ENCODE results near the gene AKR1C2.

DNA sequence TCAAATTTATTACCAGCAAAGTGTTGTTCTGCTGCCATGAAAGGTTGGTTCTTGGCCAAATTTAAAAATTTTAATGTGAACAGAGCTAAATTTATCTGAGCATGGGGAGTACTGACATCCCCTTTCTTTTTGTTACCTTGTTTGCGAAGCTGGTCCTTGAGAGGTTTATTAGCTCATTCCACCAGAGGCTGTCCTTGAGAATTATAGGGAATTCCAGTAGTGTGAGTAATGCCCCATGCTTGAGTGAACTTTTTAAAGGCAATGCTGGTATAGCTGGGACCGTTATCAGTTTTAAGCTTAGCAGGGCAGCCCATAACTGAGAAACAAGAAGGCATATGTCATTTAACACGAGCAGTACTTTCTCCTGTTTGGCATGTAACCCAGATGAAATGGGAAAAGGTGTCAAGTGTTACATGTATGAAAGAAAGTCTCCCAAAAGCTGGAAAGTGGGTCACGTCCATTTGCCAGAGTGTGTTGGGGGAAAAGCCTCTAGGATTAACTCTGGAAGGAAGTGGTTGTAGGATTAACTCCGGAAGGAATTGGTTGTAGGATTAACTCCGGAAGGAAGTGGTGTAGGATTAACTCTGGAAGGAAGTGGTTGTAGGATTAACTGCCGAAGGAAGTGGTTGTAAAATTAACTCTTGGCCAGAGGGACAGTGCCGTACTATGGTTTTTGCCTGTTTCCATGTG, 37.3 kb upstream of the AKR1C2 start:
- TF ChIP-seq, protein P1, sequence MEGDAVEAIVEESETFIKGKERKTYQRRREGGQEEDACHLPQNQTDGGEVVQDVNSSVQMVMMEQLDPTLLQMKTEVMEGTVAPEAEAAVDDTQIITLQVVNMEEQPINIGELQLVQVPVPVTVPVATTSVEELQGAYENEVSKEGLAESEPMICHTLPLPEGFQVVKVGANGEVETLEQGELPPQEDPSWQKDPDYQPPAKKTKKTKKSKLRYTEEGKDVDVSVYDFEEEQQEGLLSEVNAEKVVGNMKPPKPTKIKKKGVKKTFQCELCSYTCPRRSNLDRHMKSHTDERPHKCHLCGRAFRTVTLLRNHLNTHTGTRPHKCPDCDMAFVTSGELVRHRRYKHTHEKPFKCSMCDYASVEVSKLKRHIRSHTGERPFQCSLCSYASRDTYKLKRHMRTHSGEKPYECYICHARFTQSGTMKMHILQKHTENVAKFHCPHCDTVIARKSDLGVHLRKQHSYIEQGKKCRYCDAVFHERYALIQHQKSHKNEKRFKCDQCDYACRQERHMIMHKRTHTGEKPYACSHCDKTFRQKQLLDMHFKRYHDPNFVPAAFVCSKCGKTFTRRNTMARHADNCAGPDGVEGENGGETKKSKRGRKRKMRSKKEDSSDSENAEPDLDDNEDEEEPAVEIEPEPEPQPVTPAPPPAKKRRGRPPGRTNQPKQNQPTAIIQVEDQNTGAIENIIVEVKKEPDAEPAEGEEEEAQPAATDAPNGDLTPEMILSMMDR (IDR thresholded peaks at IDR 0.05), result no peak
- TF ChIP-seq POLR2A (IDR thresholded peaks at IDR 0.05), result no peak
